ENCODE results near the gene ABCF1. TPM values are rescaled to one million over a fixed set of nuclear protein-coding genes. Genes with fewer than 3 reads are reported as not detected.

Gene ABCF1
- total and polyA plus RNA-seq, 9 of the 15 experiments (the other 6 are each of a cell fraction or from before 2014, with no cell fraction given), result 41.6 to 193 (median 102) TPM

DNA sequence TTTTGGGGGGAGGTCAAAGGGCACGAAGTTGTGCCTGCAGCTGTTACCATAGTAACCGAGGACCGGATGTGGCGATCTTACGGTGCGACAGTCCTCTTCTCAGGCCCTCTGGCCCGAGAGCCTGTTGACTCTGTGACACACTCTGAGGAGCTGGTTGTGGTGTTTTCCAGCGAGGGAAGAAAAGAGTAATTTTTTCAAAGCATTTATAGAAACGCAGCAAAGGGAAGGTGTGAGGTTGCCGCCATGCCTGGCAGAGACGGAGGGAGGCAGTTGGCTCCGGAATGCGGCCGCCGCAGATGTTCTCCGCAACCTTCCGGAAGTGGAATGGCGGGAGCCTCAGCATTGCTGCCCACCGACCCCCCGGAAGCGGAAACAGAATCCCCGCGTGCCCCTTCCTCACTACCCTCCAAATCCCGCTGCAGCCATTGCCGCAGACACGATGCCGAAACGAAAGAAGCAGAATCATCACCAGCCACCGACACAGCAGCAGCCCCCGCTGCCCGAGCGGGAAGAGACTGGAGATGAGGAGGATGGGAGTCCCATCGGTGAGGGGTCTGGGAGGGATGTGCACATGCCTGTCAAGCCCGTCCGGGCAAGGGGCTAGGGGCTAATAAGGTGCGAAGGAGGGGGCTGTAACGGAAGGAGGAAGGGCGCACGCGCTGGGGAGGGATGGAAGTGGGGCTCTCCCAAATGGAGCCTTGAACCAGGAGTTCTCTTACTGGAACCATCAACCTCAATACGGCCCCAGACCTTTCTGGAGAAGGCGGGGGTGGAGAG, 14.1 kb upstream of the ABCF1 start, which contains the start of gene PRR3 (continued):
- no peak for TF ChIP-seq ZNF140 (CRISPR knock-in tag; IDR thresholded peaks at IDR 0.05)
- TF ChIP-seq, protein P1, sequence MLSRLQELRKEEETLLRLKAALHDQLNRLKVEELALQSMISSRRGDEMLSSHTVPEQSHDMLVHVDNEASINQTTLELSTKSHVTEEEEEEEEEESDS (CRISPR knock-in tag; IDR thresholded peaks at IDR 0.05), result no peak
- TF ChIP-seq PRPF4 (IDR thresholded peaks at IDR 0.05; ENCODE audit: insufficient read depth, low read depth, low read length, poor library complexity, severe bottlenecking), result no peak
- peak; percentile 80; the same call in 1 of the 2 replicates for TF ChIP-seq ZNF232 (CRISPR knock-in tag; IDR thresholded peaks at IDR 0.05)
- TF ChIP-seq ZNF699 (CRISPR knock-in tag; IDR thresholded peaks at IDR 0.05; ENCODE audit: insufficient replicate concordance), result no peak
- peak; percentile 83; the same call in 1 of the 2 replicates for TF ChIP-seq NR2F6 (CRISPR knock-in tag; IDR thresholded peaks at IDR 0.05)
- no peak for TF ChIP-seq NR4A1 (CRISPR knock-in tag; IDR thresholded peaks at IDR 0.05)
- peak; percentile 84; the same call in 1 of the 2 replicates for TF ChIP-seq NR4A1 (tag; IDR thresholded peaks at IDR 0.05)
- TF ChIP-seq ZNF57 (CRISPR knock-in tag; IDR thresholded peaks at IDR 0.05), result no peak
- TF ChIP-seq KDM5B (IDR thresholded peaks at IDR 0.05; ENCODE audit: insufficient replicate concordance, low read depth, low read length), result peak; percentile 60
- TF ChIP-seq, protein P2, sequence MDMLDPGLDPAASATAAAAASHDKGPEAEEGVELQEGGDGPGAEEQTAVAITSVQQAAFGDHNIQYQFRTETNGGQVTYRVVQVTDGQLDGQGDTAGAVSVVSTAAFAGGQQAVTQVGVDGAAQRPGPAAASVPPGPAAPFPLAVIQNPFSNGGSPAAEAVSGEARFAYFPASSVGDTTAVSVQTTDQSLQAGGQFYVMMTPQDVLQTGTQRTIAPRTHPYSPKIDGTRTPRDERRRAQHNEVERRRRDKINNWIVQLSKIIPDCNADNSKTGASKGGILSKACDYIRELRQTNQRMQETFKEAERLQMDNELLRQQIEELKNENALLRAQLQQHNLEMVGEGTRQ (CRISPR knock-in tag; IDR thresholded peaks at IDR 0.05), result 0 out of 2 replicates have a peak, but pooled peaks have one; percentile 27
- no peak for TF ChIP-seq XRCC3 (IDR thresholded peaks at IDR 0.05)
- no peak for TF ChIP-seq OTX1 (CRISPR knock-in tag; IDR thresholded peaks at IDR 0.05)
- TF ChIP-seq PYGO2 (tag; IDR thresholded peaks at IDR 0.05), result no peak
- TF ChIP-seq ATF1 (CRISPR knock-in tag; IDR thresholded peaks at IDR 0.05), result peak; percentile 78
- no peak for TF ChIP-seq ATF1 (tag; IDR thresholded peaks at IDR 0.05)
- TF ChIP-seq CHD2 (IDR thresholded peaks at IDR 0.05; ENCODE audit: low read depth, low read length), result peak; percentile 58; the same call in 1 of the 2 replicates
- TF ChIP-seq BRF1 (IDR thresholded peaks at IDR 0.05; ENCODE audit: borderline replicate concordance, extremely low read depth, insufficient read length), result no peak
- no peak for TF ChIP-seq SMAD1 (IDR thresholded peaks at IDR 0.05; ENCODE audit: low read depth, low read length, partially characterized antibody)
- no peak for TF ChIP-seq BDP1 (IDR thresholded peaks at IDR 0.05; ENCODE audit: insufficient read depth, insufficient read length)
- peak; percentile 19; the same call in 1 of the 2 replicates for TF ChIP-seq TAL1 (IDR thresholded peaks at IDR 0.05)
- TF ChIP-seq STAT5B (CRISPR knock-in tag; IDR thresholded peaks at IDR 0.05), result no peak
- TF ChIP-seq, protein P3, sequence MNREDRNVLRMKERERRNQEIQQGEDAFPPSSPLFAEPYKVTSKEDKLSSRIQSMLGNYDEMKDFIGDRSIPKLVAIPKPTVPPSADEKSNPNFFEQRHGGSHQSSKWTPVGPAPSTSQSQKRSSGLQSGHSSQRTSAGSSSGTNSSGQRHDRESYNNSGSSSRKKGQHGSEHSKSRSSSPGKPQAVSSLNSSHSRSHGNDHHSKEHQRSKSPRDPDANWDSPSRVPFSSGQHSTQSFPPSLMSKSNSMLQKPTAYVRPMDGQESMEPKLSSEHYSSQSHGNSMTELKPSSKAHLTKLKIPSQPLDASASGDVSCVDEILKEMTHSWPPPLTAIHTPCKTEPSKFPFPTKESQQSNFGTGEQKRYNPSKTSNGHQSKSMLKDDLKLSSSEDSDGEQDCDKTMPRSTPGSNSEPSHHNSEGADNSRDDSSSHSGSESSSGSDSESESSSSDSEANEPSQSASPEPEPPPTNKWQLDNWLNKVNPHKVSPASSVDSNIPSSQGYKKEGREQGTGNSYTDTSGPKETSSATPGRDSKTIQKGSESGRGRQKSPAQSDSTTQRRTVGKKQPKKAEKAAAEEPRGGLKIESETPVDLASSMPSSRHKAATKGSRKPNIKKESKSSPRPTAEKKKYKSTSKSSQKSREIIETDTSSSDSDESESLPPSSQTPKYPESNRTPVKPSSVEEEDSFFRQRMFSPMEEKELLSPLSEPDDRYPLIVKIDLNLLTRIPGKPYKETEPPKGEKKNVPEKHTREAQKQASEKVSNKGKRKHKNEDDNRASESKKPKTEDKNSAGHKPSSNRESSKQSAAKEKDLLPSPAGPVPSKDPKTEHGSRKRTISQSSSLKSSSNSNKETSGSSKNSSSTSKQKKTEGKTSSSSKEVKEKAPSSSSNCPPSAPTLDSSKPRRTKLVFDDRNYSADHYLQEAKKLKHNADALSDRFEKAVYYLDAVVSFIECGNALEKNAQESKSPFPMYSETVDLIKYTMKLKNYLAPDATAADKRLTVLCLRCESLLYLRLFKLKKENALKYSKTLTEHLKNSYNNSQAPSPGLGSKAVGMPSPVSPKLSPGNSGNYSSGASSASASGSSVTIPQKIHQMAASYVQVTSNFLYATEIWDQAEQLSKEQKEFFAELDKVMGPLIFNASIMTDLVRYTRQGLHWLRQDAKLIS (CRISPR knock-in tag; IDR thresholded peaks at IDR 0.05), result peak; percentile 94; the same call in 1 of the 2 replicates

All from K562 (cell line).